Natural killer cell (primary cell): ENCODE results near the gene KRT15. TPM values are rescaled to one million over a fixed set of nuclear protein-coding genes. Genes with fewer than 3 reads are reported as not detected.

Source experiments
- ATAC-seq, 3 donors: fragments of 150-1000 bp in 2 of 3; fragments of 200-7000 bp in 1 of 3; cut with Tn5 transposase; 1 replicate in 1 of 3; 2 replicates in 2 of 3; pipeline ENCODE4 v1.10.0; 2021; ENCODE audit warnings: mild to moderate bottlenecking in 2 of 3, moderate library complexity in 2 of 3
- DNase-seq, 2 donors: peaks; one replicate each; pipeline versions ENCODE4 v3.0.0 to v3.0.0-alpha.2; 2013 to 2021; ENCODE audit warnings: mixed read lengths in 1 of 2
- H3K27ac ChIP-seq: one replicate; pipeline ENCODE4 v1.5.1; 2013; ENCODE audit warnings: mild to moderate bottlenecking, low read length
- H3K27me3 ChIP-seq: one replicate; pipeline ENCODE4 v1.6.1; 2013; ENCODE audit warnings: low read length; ENCODE audit not compliant: control insufficient read depth, insufficient read depth
- H3K36me3 ChIP-seq: one replicate; pipeline ENCODE4 v1.6.1; 2013; ENCODE audit warnings: low read length; ENCODE audit not compliant: control insufficient read depth, insufficient read depth
- H3K4me1 ChIP-seq: one replicate; pipeline ENCODE4 v1.6.1; 2013; ENCODE audit warnings: low read length; ENCODE audit not compliant: control insufficient read depth, insufficient read depth
- H3K4me3 ChIP-seq: one replicate; pipeline ENCODE4 v1.5.1; 2013; ENCODE audit warnings: low read length
- H3K9me3 ChIP-seq: one replicate; pipeline ENCODE4 v1.6.1; 2013; ENCODE audit warnings: low read length; ENCODE audit not compliant: control insufficient read depth, insufficient read depth
- H3K27ac Mint-ChIP-seq, 2 donors: one replicate each; pipeline ENCODE4 v1.8.0; 2022; ENCODE audit warnings: mild to moderate bottlenecking in 2 of 2, mixed read lengths in 2 of 2, moderate library complexity in 1 of 2
- H3K27me3 Mint-ChIP-seq, 2 donors: one replicate each; pipeline ENCODE4 v1.8.0; 2022; ENCODE audit warnings: low read depth in 2 of 2, mixed read lengths in 2 of 2
- H3K36me3 Mint-ChIP-seq: one replicate; pipeline ENCODE4 v1.8.0; 2022; ENCODE audit warnings: mixed read lengths
- H3K4me1 Mint-ChIP-seq, 2 donors: one replicate each; pipeline ENCODE4 v1.8.0; 2022; ENCODE audit warnings: mixed read lengths in 2 of 2
- H3K4me3 Mint-ChIP-seq: one replicate; pipeline ENCODE4 v1.8.0; 2022; ENCODE audit warnings: mild to moderate bottlenecking, moderate library complexity, mixed read lengths
- H3K9me3 Mint-ChIP-seq, 2 donors: one replicate each; pipeline ENCODE4 v1.8.0; 2022; ENCODE audit warnings: mixed read lengths in 2 of 2
- CTCF ChIP-seq: fragments of 200-600 bp; IDR thresholded peaks from one replicate; pipeline ENCODE4 v1.8.0; 2022; ENCODE audit warnings: antibody characterized with exemption
- WGBS: methylation state at CpG from one replicate; pipeline ENCODE4 v1.1.7; 2013; ENCODE audit warnings: missing lambda C conversion rate; ENCODE audit not compliant: insufficient coverage; 5-methylcytosine and 5-hydroxymethylcytosine counted together
- intact Hi-C: fragments of 100-400 bp; cut with micrococcal nuclease; formaldehyde crosslinking; loops from one replicate; pipeline ENCODE4 v1.14.2; 2022
- total RNA-seq, 4 donors: library from RNA; stranded (reverse); fragments of 120-200 nt in 1 of 4; gene quantifications; one replicate each; pipeline versions ENCODE4 v1.2.3 to v1.2.4, GENCODE V29; 2013 to 2022

Gene KRT15
- total RNA-seq, 3 donors from 2014 or later (not counting 1 experiment from before 2014, with no cell fraction given) = not detected

- Mint-ChIP-seq H3K36me3 (no peaks in the 10 kb centered on the region), H3K9me3 (peaks cover 0 to 6% of the 10 kb centered on the region in 2 donors), H3K27ac (no peak overlapping the region), H3K4me3 (no peak overlapping the region), H3K27me3 (peaks cover 15 to 39% of the 10 kb centered on the region in 2 donors), H3K4me1 (peaks cover 12 to 19% of the 10 kb centered on the region in 2 donors)
- Histone ChIP-seq H3K4me1 (peaks cover 8% of the 10 kb centered on the region), H3K36me3 (no peaks in the 10 kb centered on the region), H3K27me3 (peaks cover 3% of the 10 kb centered on the region), H3K4me3 (no peak overlapping the region), H3K27ac (no peak overlapping the region), H3K9me3 (peaks cover 17% of the 10 kb centered on the region)
- no peak for DNase-seq
- 51% methylated on average over 3 of the region's 3 CpGs for WGBS
- intact Hi-C loops = no loop called here
- no peak for TF ChIP-seq CTCF
- no peak for ATAC-seq
These were observed 45.0 kb upstream of the KRT15 start for GRCh38 chr17:41563607-41564170.

GRCh38 chr17:41561554-41561953 is 42.9 kb upstream of the KRT15 start:
- H3K27me3 Mint-ChIP-seq = peaks cover 23 to 55% of the 10 kb centered on the region in 2 donors
- H3K4me3 Mint-ChIP-seq = no peak overlapping the region
- Histone ChIP-seq H3K27me3 (peaks cover 5% of the 10 kb centered on the region), H3K27ac (no peak overlapping the region), H3K36me3 (no peaks in the 10 kb centered on the region), H3K4me3 (no peak overlapping the region), H3K4me1 (no peaks in the 10 kb centered on the region), H3K9me3 (peaks cover under 1% of the 10 kb centered on the region)
- intact Hi-C loops = no loop called here
- ATAC-seq (no peak), DNase-seq (no peak)
- no peak for TF ChIP-seq CTCF
- H3K4me1 Mint-ChIP-seq = no peaks in the 10 kb centered on the region
- 85% methylated on average over 6 of the region's 6 CpGs for WGBS
- no peak overlapping the region for H3K27ac Mint-ChIP-seq
- no peaks in the 10 kb centered on the region for H3K9me3 Mint-ChIP-seq
- H3K36me3 Mint-ChIP-seq = no peaks in the 10 kb centered on the region

- TF ChIP-seq CTCF = no peak
- Histone ChIP-seq H3K9me3 (no peaks in the 10 kb centered on the region), H3K27me3 (peaks cover 8% of the 10 kb centered on the region), H3K4me3 (no peak overlapping the region), H3K36me3 (no peaks in the 10 kb centered on the region), H3K27ac (no peak overlapping the region), H3K4me1 (no peaks in the 10 kb centered on the region)
- no peak for DNase-seq
- intact Hi-C loops = no loop called here
- H3K36me3 Mint-ChIP-seq = no peaks in the 10 kb centered on the region
- peaks cover 24 to 65% of the 10 kb centered on the region in 2 donors for H3K27me3 Mint-ChIP-seq
- WGBS = 69% methylated on average over 1 of the region's 2 CpGs
- ATAC-seq = no peak
- H3K27ac Mint-ChIP-seq = no peak overlapping the region
- H3K9me3 Mint-ChIP-seq = no peaks in the 10 kb centered on the region
- H3K4me1 Mint-ChIP-seq = no peaks in the 10 kb centered on the region
- no peak overlapping the region for H3K4me3 Mint-ChIP-seq
These were observed 40.9 kb upstream of the KRT15 start for GRCh38 chr17:41559548-41559947.

GRCh38 chr17:41556931-41557330 is 38.2 kb upstream of the KRT15 start:
- Mint-ChIP-seq H3K27ac (no peak overlapping the region), H3K9me3 (no peaks in the 10 kb centered on the region), H3K4me3 (no peak overlapping the region), H3K36me3 (no peaks in the 10 kb centered on the region), H3K4me1 (no peaks in the 10 kb centered on the region), H3K27me3 (peaks cover 27 to 62% of the 10 kb centered on the region in 2 donors)
- Histone ChIP-seq H3K9me3 (no peaks in the 10 kb centered on the region), H3K27ac (no peak overlapping the region), H3K27me3 (peaks cover 5% of the 10 kb centered on the region), H3K36me3 (no peaks in the 10 kb centered on the region), H3K4me1 (no peaks in the 10 kb centered on the region), H3K4me3 (no peak overlapping the region)
- ATAC-seq = no peak
- 80% methylated on average over 9 of the region's 9 CpGs for WGBS
- no peak for DNase-seq
- intact Hi-C loops = no loop called here
- no peak for TF ChIP-seq CTCF
